ENCODE results near the gene CRYZL1.

GRCh38 chr21:33552093-33552998 is 89.2 kb downstream of the CRYZL1 start:
- no peak for TF ChIP-seq EP300 (IDR thresholded peaks at IDR 0.05; ENCODE audit: borderline replicate concordance)
- TF ChIP-seq EGR1 (IDR thresholded peaks at IDR 0.05), result no peak
- TF ChIP-seq TAF1 (IDR thresholded peaks at IDR 0.05; ENCODE audit: low read depth), result no peak
- no peak for TF ChIP-seq REST (IDR thresholded peaks at IDR 0.05; ENCODE audit: low read depth)
- no peak for TF ChIP-seq RAD21 (IDR thresholded peaks at IDR 0.05; ENCODE audit: low read depth)
- no peak for TF ChIP-seq NFIC (IDR thresholded peaks at IDR 0.05)
- TF ChIP-seq FOXM1 (IDR thresholded peaks at IDR 0.05; ENCODE audit: borderline replicate concordance, low read depth), result no peak
- TF ChIP-seq YY1 (IDR thresholded peaks at IDR 0.05; ENCODE audit: low read depth), result no peak
- TF ChIP-seq CREB1 (IDR thresholded peaks at IDR 0.05; ENCODE audit: low read depth), result peak; percentile 56; the same call in 1 of the 2 replicates
- TF ChIP-seq CEBPB (IDR thresholded peaks at IDR 0.05), result no peak
- TF ChIP-seq ZBTB7A (IDR thresholded peaks at IDR 0.05; ENCODE audit: low read depth), result no peak
- TF ChIP-seq MAX (IDR thresholded peaks at IDR 0.05), result no peak
- TF ChIP-seq USF1 (IDR thresholded peaks at IDR 0.05), result no peak

Data from Ishikawa (cell line).